ENCODE data around the gene CARS1. TPM values are rescaled to one million over a fixed set of nuclear protein-coding genes. Genes with fewer than 3 reads are reported as not detected.

CARS1 gene
- 78.4 and 78.5 TPM in 2 replicates for total RNA-seq

GRCh38 chr11:3057069-3057963 lies at the start of gene CARS1:
CARS1 (minus strand) TSS chr11:3057423; CDS start chr11:3057367, 56 bp downstream.

GRCh38 chr11:2992234-2992996 lies 64.8 kb downstream of the CARS1 start, which contains the start of gene NAP1L4:
NAP1L4 (minus strand) TSS chr11:2992329; CDS start chr11:2979220, 13,109 bp downstream.

Other genes starting within 250 kb of the CARS1 start
- 0.65 and 2.6 TPM in 2 replicates for gene CDKN1C, start 171.6 kb downstream of the CARS1 start, total RNA-seq
- gene PHLDA2, start 128.0 kb downstream of the CARS1 start, total RNA-seq, result 70.2 and 78.2 TPM in 2 replicates
- gene NAP1L4, start 65.1 kb downstream of the CARS1 start, total RNA-seq, result 103 and 105 TPM in 2 replicates
- 8.5 and 20.1 TPM in 2 replicates for gene OSBPL5, start 107.9 kb upstream of the CARS1 start, total RNA-seq
- gene MRGPRG, start 161.4 kb upstream of the CARS1 start, total RNA-seq, result not detected in 2 replicates
- not detected in 2 replicates for gene MRGPRE, start 175.0 kb upstream of the CARS1 start, total RNA-seq